GM12891 (cell line): Measurements from ENCODE around the gene TAS2R41.

ENCODE experiments used
- POLR2AphosphoS5 ChIP-seq: IDR thresholded peaks from 2 replicates; pipeline ENCODE4 v1.6.1; 2011; ENCODE audit warnings: low read depth, low read length, control low read depth
- SPI1 ChIP-seq: IDR thresholded peaks from 2 replicates; pipeline ENCODE4 v1.6.1; 2011; ENCODE audit warnings: low read depth, low read length, control low read depth

DNA sequence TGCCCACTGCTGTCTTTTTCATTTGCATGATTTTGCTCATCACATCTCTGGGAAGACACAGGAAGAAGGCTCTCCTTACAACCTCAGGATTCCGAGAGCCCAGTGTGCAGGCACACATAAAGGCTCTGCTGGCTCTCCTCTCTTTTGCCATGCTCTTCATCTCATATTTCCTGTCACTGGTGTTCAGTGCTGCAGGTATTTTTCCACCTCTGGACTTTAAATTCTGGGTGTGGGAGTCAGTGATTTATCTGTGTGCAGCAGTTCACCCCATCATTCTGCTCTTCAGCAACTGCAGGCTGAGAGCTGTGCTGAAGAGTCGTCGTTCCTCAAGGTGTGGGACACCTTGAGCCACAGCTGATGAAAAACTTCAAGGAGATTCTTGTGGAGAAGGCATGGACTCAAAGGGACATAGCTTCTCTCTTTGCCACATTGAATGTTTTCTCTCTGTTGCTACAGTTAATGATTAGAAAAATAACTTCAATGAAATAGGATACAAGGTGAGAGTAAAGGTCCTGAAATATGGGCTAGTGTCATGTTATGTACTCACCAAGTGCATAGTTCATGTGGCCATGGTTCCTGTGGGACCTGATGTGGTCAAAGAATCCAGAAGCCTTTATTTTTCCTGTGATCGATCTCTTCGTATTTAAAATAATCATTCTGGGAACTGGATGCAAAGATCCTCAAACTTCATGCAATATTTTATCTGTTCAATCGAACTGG is 33.5 kb upstream of the TAS2R41 start:
- TF ChIP-seq POLR2AphosphoS5 (no peak), SPI1 (no peak)
